Measurements from ENCODE around the gene CARD14. TPM values are rescaled to one million over a fixed set of nuclear protein-coding genes. Genes with fewer than 3 reads are reported as not detected.

The CARD14 gene
- total RNA-seq, 1 experiment from 2014 or later: 2.3 TPM

DNA sequence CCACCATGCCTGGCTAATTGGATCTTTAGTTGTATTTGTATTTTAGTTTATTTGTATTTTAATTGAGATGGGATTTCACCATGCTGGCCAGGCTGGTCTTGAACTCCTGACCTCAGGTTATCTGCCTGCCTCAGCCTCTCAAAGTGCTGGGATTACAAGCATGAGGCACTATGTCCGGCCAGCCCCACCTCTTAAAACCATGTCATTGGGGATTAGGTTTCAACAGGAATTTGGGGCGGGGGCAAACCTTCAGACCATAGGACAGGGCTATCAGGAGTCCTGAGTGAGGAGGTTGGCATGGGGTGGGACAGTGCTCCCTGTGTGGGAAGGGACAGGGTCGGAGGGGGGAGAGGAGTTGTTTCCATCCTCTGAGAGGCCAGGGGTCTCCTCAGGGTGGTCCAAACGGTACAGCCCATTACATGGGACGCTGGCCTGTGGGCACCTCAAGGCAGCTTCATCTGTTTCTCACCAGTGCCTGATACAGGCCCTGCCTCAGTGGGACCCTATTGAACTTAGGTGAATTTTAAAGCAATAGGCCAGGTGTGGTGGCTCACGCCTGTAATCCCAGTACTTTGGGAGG, 46.8 kb upstream of the CARD14 start:
- no peak overlapping the region for H3K4me3 ChIP-seq (ENCODE audit: low read length)
- no peaks in the 10 kb centered on the region for H3K27me3 ChIP-seq (ENCODE audit: low read length)
- H2AFZ ChIP-seq (ENCODE audit: low read length): no peak overlapping the region
- no peak overlapping the region for H3K4me2 ChIP-seq (ENCODE audit: low read length)
- no peaks in the 10 kb centered on the region for H3F3A ChIP-seq (ENCODE audit: low read length, unreplicated experiment)
- intact Hi-C loops (cut with micrococcal nuclease): no loop called here
- POLR2A ChIA-PET (ENCODE audit: unreplicated experiment): no interaction called here
- H4K20me1 ChIP-seq (ENCODE audit: low read length): no peaks in the 10 kb centered on the region
- H3K4me1 ChIP-seq (ENCODE audit: insufficient read depth, low read length): peaks cover 6% of the 10 kb centered on the region; the same call in 1 of the 2 replicates
- no peak for DNase-seq
- H3K9me3 ChIP-seq (ENCODE audit: low read length): no peaks in the 10 kb centered on the region
- no peaks in the 10 kb centered on the region for H3K36me3 ChIP-seq (ENCODE audit: low read depth, low read length)
- CTCF ChIA-PET: no interaction called here
- no peaks in the 10 kb centered on the region for H3K9me2 ChIP-seq (replicated peaks; ENCODE audit: low read length)
- no peak for ATAC-seq
- no TSS peak for BruUV-seq (replicated peaks)
- no peak overlapping the region for H3K27ac ChIP-seq (ENCODE audit: low read length)
- H3K79me2 ChIP-seq (ENCODE audit: low read length): no peaks in the 10 kb centered on the region
- TF ChIP-seq, protein P1, sequence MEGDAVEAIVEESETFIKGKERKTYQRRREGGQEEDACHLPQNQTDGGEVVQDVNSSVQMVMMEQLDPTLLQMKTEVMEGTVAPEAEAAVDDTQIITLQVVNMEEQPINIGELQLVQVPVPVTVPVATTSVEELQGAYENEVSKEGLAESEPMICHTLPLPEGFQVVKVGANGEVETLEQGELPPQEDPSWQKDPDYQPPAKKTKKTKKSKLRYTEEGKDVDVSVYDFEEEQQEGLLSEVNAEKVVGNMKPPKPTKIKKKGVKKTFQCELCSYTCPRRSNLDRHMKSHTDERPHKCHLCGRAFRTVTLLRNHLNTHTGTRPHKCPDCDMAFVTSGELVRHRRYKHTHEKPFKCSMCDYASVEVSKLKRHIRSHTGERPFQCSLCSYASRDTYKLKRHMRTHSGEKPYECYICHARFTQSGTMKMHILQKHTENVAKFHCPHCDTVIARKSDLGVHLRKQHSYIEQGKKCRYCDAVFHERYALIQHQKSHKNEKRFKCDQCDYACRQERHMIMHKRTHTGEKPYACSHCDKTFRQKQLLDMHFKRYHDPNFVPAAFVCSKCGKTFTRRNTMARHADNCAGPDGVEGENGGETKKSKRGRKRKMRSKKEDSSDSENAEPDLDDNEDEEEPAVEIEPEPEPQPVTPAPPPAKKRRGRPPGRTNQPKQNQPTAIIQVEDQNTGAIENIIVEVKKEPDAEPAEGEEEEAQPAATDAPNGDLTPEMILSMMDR (conservative IDR thresholded peaks at IDR 0.05; ENCODE audit: low read depth, low read length): no peak
- TF ChIP-seq EZH2phosphoT487 (IDR thresholded peaks at IDR 0.05; ENCODE audit: borderline replicate concordance, low read length) (no peak), EZH2 (IDR thresholded peaks at IDR 0.05; ENCODE audit: low read length, unreplicated experiment) (no peak)
- H3K9ac ChIP-seq (ENCODE audit: low read length): no peak overlapping the region

DNA sequence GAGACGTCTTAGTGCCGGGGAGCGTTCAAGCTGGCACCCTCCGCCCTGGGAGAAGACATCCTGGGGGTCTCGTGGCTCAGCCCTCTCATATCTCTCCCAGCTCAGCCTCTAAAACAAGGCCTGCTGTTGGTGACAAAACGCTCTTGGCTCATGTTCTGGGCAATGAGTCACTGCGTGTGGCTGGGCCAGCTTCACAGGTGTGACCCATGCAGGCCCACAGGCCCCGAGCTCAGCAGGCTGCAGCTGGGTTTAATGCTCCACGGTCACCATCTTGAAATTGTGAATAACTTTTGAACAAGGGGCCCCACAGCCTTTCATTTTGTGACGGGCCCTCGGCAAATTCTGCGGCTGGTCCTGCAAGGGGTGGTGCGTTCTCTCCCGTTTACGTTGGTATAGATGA, 46.0 kb upstream of the CARD14 start:
- ChIA-PET POLR2A (ENCODE audit: unreplicated experiment) (interaction anchor here (0.5 kb wide), 1 partner anchor 20 kb away, joined by 3 read pairs; no protein-coding TSS in a partner anchor), CTCF (interaction anchor here (1.5 kb wide), 1 partner anchor 22 kb away, joined by 6 read pairs; the partner anchor contains the start of gene GAA)
- Histone ChIP-seq H3K27me3 (ENCODE audit: low read length) (no peaks in the 10 kb centered on the region), H3K4me1 (ENCODE audit: insufficient read depth, low read length) (peaks cover 6% of the 10 kb centered on the region; the same call in 1 of the 2 replicates), H3K9me3 (ENCODE audit: low read length) (no peaks in the 10 kb centered on the region), H3K9me2 (replicated peaks; ENCODE audit: low read length) (no peaks in the 10 kb centered on the region), H3F3A (ENCODE audit: low read length, unreplicated experiment) (no peaks in the 10 kb centered on the region), H3K36me3 (ENCODE audit: low read depth, low read length) (no peaks in the 10 kb centered on the region), H3K79me2 (ENCODE audit: low read length) (no peaks in the 10 kb centered on the region), H3K4me2 (ENCODE audit: low read length) (no peak overlapping the region), H3K4me3 (ENCODE audit: low read length) (no peak overlapping the region), H4K20me1 (ENCODE audit: low read length) (no peaks in the 10 kb centered on the region), H3K9ac (ENCODE audit: low read length) (no peak overlapping the region), H2AFZ (ENCODE audit: low read length) (no peak overlapping the region), H3K27ac (ENCODE audit: low read length) (no peak overlapping the region)
- TF ChIP-seq EZH2phosphoT487 (IDR thresholded peaks at IDR 0.05; ENCODE audit: borderline replicate concordance, low read length) (no peak), EZH2 (IDR thresholded peaks at IDR 0.05; ENCODE audit: low read length, unreplicated experiment) (no peak)
- TF ChIP-seq, protein P1 (conservative IDR thresholded peaks at IDR 0.05; ENCODE audit: low read depth, low read length): no peak
- peak; percentile 93 for ATAC-seq
- peak; percentile 84 for DNase-seq
- no TSS peak for BruUV-seq (replicated peaks)
- intact Hi-C loops (cut with micrococcal nuclease): no loop called here

- Histone ChIP-seq H3K36me3 (ENCODE audit: low read depth, low read length) (no peaks in the 10 kb centered on the region), H3K27me3 (ENCODE audit: low read length) (no peaks in the 10 kb centered on the region), H3K9ac (ENCODE audit: low read length) (no peak overlapping the region), H2AFZ (ENCODE audit: low read length) (no peak overlapping the region), H3F3A (ENCODE audit: low read length, unreplicated experiment) (no peaks in the 10 kb centered on the region), H3K9me2 (replicated peaks; ENCODE audit: low read length) (no peaks in the 10 kb centered on the region), H3K4me1 (ENCODE audit: insufficient read depth, low read length) (peaks cover 10% of the 10 kb centered on the region), H3K27ac (ENCODE audit: low read length) (no peak overlapping the region), H4K20me1 (ENCODE audit: low read length) (no peaks in the 10 kb centered on the region), H3K9me3 (ENCODE audit: low read length) (no peaks in the 10 kb centered on the region), H3K4me2 (ENCODE audit: low read length) (no peak overlapping the region), H3K79me2 (ENCODE audit: low read length) (no peaks in the 10 kb centered on the region), H3K4me3 (ENCODE audit: low read length) (no peak overlapping the region)
- POLR2A ChIA-PET (ENCODE audit: unreplicated experiment): no interaction called here
- CTCF ChIA-PET: interaction anchor here (0.5 to 1.5 kb wide), 3 partner anchors 23 to 116 kb away, joined by 3 to 7 read pairs (median 6); partner anchors contain the start of genes GAA, SGSH and SLC26A11
- peak; percentile 39 for ATAC-seq
- no peak for TF ChIP-seq EZH2phosphoT487 (IDR thresholded peaks at IDR 0.05; ENCODE audit: borderline replicate concordance, low read length)
- TF ChIP-seq, protein P1 (conservative IDR thresholded peaks at IDR 0.05; ENCODE audit: low read depth, low read length): peak; percentile 55
- DNase-seq: peak; percentile 28
- intact Hi-C loops (cut with micrococcal nuclease): no loop called here
- BruUV-seq (replicated peaks): no TSS peak
These were observed 45.4 kb upstream of the CARD14 start for GRCh38 chr17:80124351-80124981.

All from PC-3 (cell line).